Neural progenitor cell (in vitro differentiated cells): ENCODE measurements around the gene TMEM41A. TPM values are rescaled to one million over a fixed set of nuclear protein-coding genes. Genes with fewer than 3 reads are reported as not detected.
A peak's percentile ranks its signal among the peaks of the same experiment; 100 is the strongest.

Experiments used
- DNase-seq: peaks from one replicate; pipeline ENCODE4 v3.0.0-alpha.2; 2016; ENCODE audit warnings: low spot score
- H2AFZ ChIP-seq: fragments of 200-600 bp; sonication (generic); replicated peaks from 2 replicates; pipeline ENCODE4 v1.6.1; 2016; ENCODE audit warnings: antibody characterized with exemption
- H3F3A ChIP-seq: fragments of 200-600 bp; sonication (generic); 2 replicates; pipeline ENCODE4 v1.6.1; 2016; ENCODE audit warnings: antibody characterized with exemption, low read depth
- H3K27ac ChIP-seq: fragments of 200-600 bp; sonication (generic); 2 replicates; pipeline ENCODE4 v1.5.1; 2016; ENCODE audit warnings: mild to moderate bottlenecking
- H3K27me3 ChIP-seq: fragments of 200-600 bp; sonication (generic); 2 replicates; pipeline ENCODE4 v1.6.1; 2016; ENCODE audit warnings: mild to moderate bottlenecking, moderate library complexity
- H3K36me3 ChIP-seq: fragments of 200-600 bp; sonication (generic); 2 replicates; pipeline ENCODE4 v1.5.1; 2016
- H3K4me1 ChIP-seq: fragments of 200-600 bp; sonication (generic); 2 replicates; pipeline ENCODE4 v1.6.1; 2016; ENCODE audit warnings: mixed run types
- H3K4me2 ChIP-seq: fragments of 200-600 bp; sonication (generic); 2 replicates; pipeline ENCODE4 v1.6.1; 2016
- H3K4me3 ChIP-seq: fragments of 200-600 bp; sonication (generic); 2 replicates; pipeline ENCODE4 v1.5.1; 2016
- H3K79me2 ChIP-seq: fragments of 200-600 bp; sonication (generic); 2 replicates; pipeline ENCODE4 v1.6.1; 2016; ENCODE audit warnings: low read depth
- H3K9ac ChIP-seq: fragments of 200-600 bp; sonication (generic); 2 replicates; pipeline ENCODE4 v1.6.1; 2016
- H3K9me3 ChIP-seq: fragments of 200-600 bp; sonication (generic); 2 replicates; pipeline ENCODE4 v1.5.1; 2016; ENCODE audit warnings: low read depth
- H4K20me1 ChIP-seq: fragments of 200-600 bp; sonication (generic); 2 replicates; pipeline ENCODE4 v1.6.1; 2016; ENCODE audit warnings: low read depth
- H3K27ac Mint-ChIP-seq: 3 replicates; pipeline ENCODE4 v1.8.0; 2021; ENCODE audit warnings: mixed read lengths
- H3K27me3 Mint-ChIP-seq: 2 replicates; pipeline ENCODE4 v1.8.0; 2022; ENCODE audit warnings: low read depth, mild to moderate bottlenecking, inconsistent platforms, moderate library complexity, mixed read lengths; ENCODE audit not compliant: insufficient read depth
- H3K36me3 Mint-ChIP-seq: 3 replicates; pipeline ENCODE4 v1.8.0; 2021; ENCODE audit warnings: mixed read lengths
- H3K4me1 Mint-ChIP-seq: 3 replicates; pipeline ENCODE4 v1.8.0; 2021; ENCODE audit warnings: mixed read lengths
- H3K4me3 Mint-ChIP-seq: 3 replicates; pipeline ENCODE4 v1.8.0; 2021; ENCODE audit warnings: mild to moderate bottlenecking, moderate library complexity, mixed read lengths
- H3K9me3 Mint-ChIP-seq: 3 replicates; pipeline ENCODE4 v1.8.0; 2020; ENCODE audit warnings: mixed read lengths
- CTCF ChIP-seq: fragments of 200-600 bp; sonication (generic); IDR thresholded peaks from 2 replicates; pipeline ENCODE4 v1.5.1; 2017; ENCODE audit warnings: antibody characterized with exemption, mild to moderate bottlenecking
- EZH2 ChIP-seq: fragments of 200-600 bp; sonication (generic); IDR thresholded peaks from 2 replicates; pipeline ENCODE4 v1.6.1; 2017; ENCODE audit warnings: antibody characterized with exemption, mild to moderate bottlenecking, moderate library complexity
- EZH2phosphoT487 ChIP-seq: fragments of 200-600 bp; sonication (generic); IDR thresholded peaks from 2 replicates; pipeline ENCODE4 v1.6.1; 2017; ENCODE audit warnings: antibody characterized with exemption
- total RNA-seq: library from RNA; depleted of rRNA; stranded (reverse); fragments of >200 nt; gene quantifications from 2 replicates; pipeline ENCODE4 v1.2.3, GENCODE V29; 2015; ENCODE audit warnings: low replicate concordance

TMEM41A gene
- total RNA-seq, 1 donor from 2014 or later, result 11.8 TPM

GRCh38 chr3:185537369-185537970 lies 38.6 kb upstream of the TMEM41A start:
- Histone ChIP-seq H3K27me3 (no peaks in the 10 kb centered on the region), H2AFZ (peak overlapping the region; percentile 17), H4K20me1 (no peaks in the 10 kb centered on the region), H3F3A (no peaks in the 10 kb centered on the region), H3K9ac (no peak overlapping the region), H3K27ac (no peak overlapping the region), H3K4me3 (no peak overlapping the region), H3K79me2 (no peaks in the 10 kb centered on the region), H3K4me2 (no peak overlapping the region), H3K4me1 (peaks cover 7% of the 10 kb centered on the region), H3K9me3 (no peaks in the 10 kb centered on the region), H3K36me3 (no peaks in the 10 kb centered on the region)
- Mint-ChIP-seq H3K4me1 (peaks cover 14% of the 10 kb centered on the region), H3K36me3 (no peaks in the 10 kb centered on the region), H3K9me3 (no peaks in the 10 kb centered on the region), H3K27ac (no peak overlapping the region), H3K27me3 (peaks cover 2% of the 10 kb centered on the region), H3K4me3 (no peak overlapping the region)
- TF ChIP-seq CTCF (no peak), EZH2phosphoT487 (no peak), EZH2 (no peak)
- DNase-seq, result no peak

- Histone ChIP-seq H3K9ac (no peak overlapping the region), H3K27ac (no peak overlapping the region), H3K36me3 (no peaks in the 10 kb centered on the region), H3K9me3 (no peaks in the 10 kb centered on the region), H3K79me2 (no peaks in the 10 kb centered on the region), H3F3A (no peaks in the 10 kb centered on the region), H2AFZ (no peak overlapping the region), H3K4me1 (peaks cover 7% of the 10 kb centered on the region), H3K4me3 (no peak overlapping the region), H3K4me2 (no peak overlapping the region), H4K20me1 (no peaks in the 10 kb centered on the region), H3K27me3 (no peaks in the 10 kb centered on the region)
- H3K36me3 Mint-ChIP-seq, result no peaks in the 10 kb centered on the region
- H3K4me3 Mint-ChIP-seq, result no peak overlapping the region
- H3K27ac Mint-ChIP-seq, result peak overlapping the region; percentile 4
- H3K4me1 Mint-ChIP-seq, result peaks cover 14% of the 10 kb centered on the region
- no peak for DNase-seq
- TF ChIP-seq CTCF (no peak), EZH2phosphoT487 (no peak), EZH2 (no peak)
- peaks cover 2% of the 10 kb centered on the region for H3K27me3 Mint-ChIP-seq
- no peaks in the 10 kb centered on the region for H3K9me3 Mint-ChIP-seq
Observed at GRCh38 chr3:185534511-185534910, 35.7 kb upstream of the TMEM41A start.

GRCh38 chr3:185532901-185533300 lies 34.1 kb upstream of the TMEM41A start:
- H3K27me3 Mint-ChIP-seq, result peaks cover 7% of the 10 kb centered on the region
- H3K36me3 Mint-ChIP-seq, result no peaks in the 10 kb centered on the region
- peaks cover 14% of the 10 kb centered on the region for H3K4me1 Mint-ChIP-seq
- Histone ChIP-seq H3K27me3 (no peaks in the 10 kb centered on the region), H3K4me1 (peaks cover 7% of the 10 kb centered on the region), H3K36me3 (no peaks in the 10 kb centered on the region), H3K27ac (no peak overlapping the region), H3K4me2 (no peak overlapping the region), H3K4me3 (no peak overlapping the region), H3F3A (no peaks in the 10 kb centered on the region), H3K9ac (no peak overlapping the region), H2AFZ (peak overlapping the region; percentile 59), H3K79me2 (no peaks in the 10 kb centered on the region), H3K9me3 (no peaks in the 10 kb centered on the region), H4K20me1 (no peaks in the 10 kb centered on the region)
- peak; percentile 50 for DNase-seq
- TF ChIP-seq EZH2phosphoT487, result no peak
- no peak for TF ChIP-seq CTCF
- TF ChIP-seq EZH2, result no peak
- no peak overlapping the region for H3K4me3 Mint-ChIP-seq
- no peaks in the 10 kb centered on the region for H3K9me3 Mint-ChIP-seq
- H3K27ac Mint-ChIP-seq, result no peak overlapping the region
